ENCODE data around the gene RNASE8. TPM values are rescaled to one million over a fixed set of nuclear protein-coding genes. Genes with fewer than 3 reads are reported as not detected.

RNASE8 gene
- total and polyA plus RNA-seq, 2 of the 8 experiments (the other 6 are each of a cell fraction or from before 2014, with no cell fraction given), result not detected

DNA sequence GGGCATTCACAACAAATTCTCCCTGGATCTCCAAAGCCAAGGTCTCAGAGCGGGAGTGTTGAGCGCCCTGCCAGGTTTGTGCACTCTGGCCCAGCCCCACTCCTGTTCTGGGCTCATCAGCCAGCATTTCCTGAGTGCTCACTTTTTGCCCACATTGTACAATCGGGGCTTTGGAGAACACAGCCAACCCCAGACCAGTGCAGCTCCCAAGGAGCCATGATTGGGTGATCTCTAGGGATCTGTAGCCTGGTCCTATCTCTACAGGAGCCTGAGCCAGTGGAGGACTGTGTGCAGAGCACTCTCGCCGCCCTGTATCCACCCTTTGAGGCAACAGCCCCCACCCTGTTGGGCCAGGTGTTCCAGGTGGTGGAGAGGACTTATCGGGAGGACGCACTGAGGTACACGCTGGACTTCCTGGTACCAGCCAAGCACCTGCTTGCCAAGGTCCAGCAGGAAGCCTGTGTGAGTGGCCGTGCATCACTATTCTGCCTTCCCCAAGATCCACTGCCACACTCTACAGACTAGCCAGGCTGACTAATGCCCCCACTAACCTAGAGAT, 15.2 kb downstream of the RNASE8 start:
- peaks cover 0 to 13% of the 10 kb centered on the region in 2 experiments; a peak in 2 of 4 replicates for H3K79me2 ChIP-seq (ENCODE audit: control insufficient read depth in 1 of 2, insufficient read depth in 2 of 2, low read length in 2 of 2)
- H3K4ac ChIP-seq (replicated peaks; ENCODE audit: insufficient read length, low read depth, low read length), result no peak overlapping the region
- peaks cover 29 to 41% (median 38%) of the 10 kb centered on the region in 4 experiments for H3K36me3 ChIP-seq (ENCODE audit: control insufficient read depth in 2 of 4, insufficient read depth in 4 of 4, low read length in 3 of 4)
- H3K27me3 ChIP-seq (replicated peaks in 1 of 4; ENCODE audit: control insufficient read depth in 3 of 4, extremely low read depth in 1 of 4, insufficient read depth in 3 of 4, low read length in 3 of 4), result peaks cover 0 to 4% (median 0%) of the 10 kb centered on the region in 4 experiments; a peak in 2 of 7 replicates
- H2AFZ ChIP-seq (ENCODE audit: low read length), result no peak overlapping the region
- no peak overlapping the region for H3K14ac ChIP-seq (ENCODE audit: insufficient read length)
- peaks cover 3 to 14% (median 7%) of the 10 kb centered on the region in 4 experiments for H3K4me1 ChIP-seq (replicated peaks in 1 of 4; ENCODE audit: control insufficient read depth in 3 of 4, insufficient read depth in 4 of 4, low read length in 3 of 4)
- no peaks in the 10 kb centered on the region; the same call in none of the 2 replicates for H3K79me1 ChIP-seq (ENCODE audit: low read depth, low read length)
- H3K23me2 ChIP-seq (ENCODE audit: low read depth, low read length), result peaks cover 25% of the 10 kb centered on the region; the same call in 1 of the 2 replicates
- no peak overlapping the region for H2BK12ac ChIP-seq (ENCODE audit: low read depth, low read length)
- no peak overlapping the region for H3K27ac ChIP-seq (ENCODE audit: low read depth, low read length)
- DNase-seq (ENCODE audit: low read depth in 1 of 2, low spot score in 2 of 2) (no peak), FAIRE-seq (no peak)
- no peak overlapping the region; the same call in 1 of the 2 replicates for H4K8ac ChIP-seq (ENCODE audit: extremely low read depth, insufficient read depth, low read length)
- WGBS, 2 experiments (ENCODE audit: extremely low coverage in 1 of 2, insufficient coverage in 1 of 2, insufficient read length in 1 of 2, insufficient replicate concordance in 2 of 2, low coverage in 1 of 2, low lambda C conversion rate in 2 of 2, missing lambda C conversion rate in 1 of 2), result 92% methylated on average over 9 of the region's 9 CpGs; no CpG with 5 or more reads in 1 of the 2 experiments
- H4K5ac ChIP-seq (ENCODE audit: insufficient read length, low read depth, low read length), result no peak overlapping the region
- H3K4me3 ChIP-seq (ENCODE audit: extremely low read depth in 1 of 4, insufficient read depth in 2 of 4, low read depth in 3 of 4, low read length in 4 of 4), result no peak overlapping the region
- H3K18ac ChIP-seq (ENCODE audit: extremely low read depth, low read length), result no peak overlapping the region
- H2BK120ac ChIP-seq (replicated peaks; ENCODE audit: low read depth, low read length), result no peak overlapping the region
- H2BK5ac ChIP-seq (ENCODE audit: low read depth, low read length), result no peak overlapping the region
- POLR2A ChIA-PET (ENCODE audit: partially characterized antibody), result interaction anchor here (2.4 to 12.4 kb wide), 4 partner anchors 11 to 30 kb away, joined by 17 to 245 read pairs (median 106); partner anchors contain the start of genes TMEM253 and ZNF219
- no peak overlapping the region for H2BK15ac ChIP-seq (ENCODE audit: low read length)
- H4K20me1 ChIP-seq (replicated peaks in 1 of 2; ENCODE audit: control insufficient read depth in 1 of 2, insufficient read depth in 2 of 2, low read length in 2 of 2), result peaks cover 2 to 5% of the 10 kb centered on the region in 2 experiments
- H3K9me3 ChIP-seq (ENCODE audit: insufficient read depth in 2 of 2, low read depth in 1 of 2, low read length in 1 of 2), result no peaks in the 10 kb centered on the region
- H4K91ac ChIP-seq (replicated peaks; ENCODE audit: insufficient read length, low read length), result no peak overlapping the region
- no peak overlapping the region for H3K9ac ChIP-seq (replicated peaks in 1 of 4; ENCODE audit: extremely low read depth in 1 of 4, low read depth in 3 of 4, low read length in 3 of 4)
- H3K56ac ChIP-seq (replicated peaks; ENCODE audit: insufficient read length, low read depth, low read length), result no peak overlapping the region
- peak overlapping the region in 1 of 2 experiments; percentile 94; a peak in 1 of 4 replicates for H3K4me2 ChIP-seq (ENCODE audit: insufficient read depth in 1 of 2, low read depth in 2 of 2, low read length in 2 of 2)
- CTCF ChIA-PET (ENCODE audit: partially characterized antibody), result interaction anchor here (1.1 to 6.6 kb wide), 14 partner anchors 9 to 215 kb away, joined by 3 to 110 read pairs (median 14); partner anchors contain the start of genes NDRG2 and TMEM253
- no peak overlapping the region for H2AK5ac ChIP-seq (ENCODE audit: low read depth, low read length)
- TF ChIP-seq KDM4A (IDR thresholded peaks at IDR 0.05; ENCODE audit: low read depth, low read length, severe bottlenecking) (no peak), SP4 (IDR thresholded peaks at IDR 0.05; ENCODE audit: low read length) (no peak), CHD1 (IDR thresholded peaks at IDR 0.05; ENCODE audit: low read depth, low read length) (no peak), SP1 (IDR thresholded peaks at IDR 0.05; ENCODE audit: low read depth, low read length) (no peak), PHF8 (conservative IDR thresholded peaks at IDR 0.05; ENCODE audit: low read depth, low read length) (no peak), GABPA (IDR thresholded peaks at IDR 0.05; ENCODE audit: borderline replicate concordance, insufficient read depth, low read length) (no peak), TEAD4 (IDR thresholded peaks at IDR 0.05; ENCODE audit: low read depth, low read length) (no peak), HDAC6 (IDR thresholded peaks at IDR 0.05; ENCODE audit: low read depth, low read length) (no peak), CHD2 (IDR thresholded peaks at IDR 0.05; ENCODE audit: low read length) (no peak), SUZ12 (IDR thresholded peaks at IDR 0.05; ENCODE audit: low read length) (no peak), SP2 (IDR thresholded peaks at IDR 0.05; ENCODE audit: low read length) (no peak)
- no peak overlapping the region for H2BK20ac ChIP-seq (ENCODE audit: low read length)
- no peak overlapping the region for H3K23ac ChIP-seq (ENCODE audit: insufficient read length)
